GM20000 (cell line): ENCODE results near the gene RPL7A.
"Not testable (repeated sequence)": the region's sequence is repeated elsewhere in the genome, so short reads cannot be mapped to it uniquely, and the experiment has no call there.

Source experiments
- DNase-seq: peaks from one replicate; pipeline ENCODE4 v3.0.0; 2012; ENCODE audit warnings: low spot score
- TF ChIP-seq, protein P1 (sequence below): IDR thresholded peaks from 2 replicates; pipeline ENCODE4 v1.5.1; 2012; ENCODE audit warnings: mild to moderate bottlenecking, control low read depth; ENCODE audit errors: extremely low read depth, missing control alignments

The RPL7A gene

DNA sequence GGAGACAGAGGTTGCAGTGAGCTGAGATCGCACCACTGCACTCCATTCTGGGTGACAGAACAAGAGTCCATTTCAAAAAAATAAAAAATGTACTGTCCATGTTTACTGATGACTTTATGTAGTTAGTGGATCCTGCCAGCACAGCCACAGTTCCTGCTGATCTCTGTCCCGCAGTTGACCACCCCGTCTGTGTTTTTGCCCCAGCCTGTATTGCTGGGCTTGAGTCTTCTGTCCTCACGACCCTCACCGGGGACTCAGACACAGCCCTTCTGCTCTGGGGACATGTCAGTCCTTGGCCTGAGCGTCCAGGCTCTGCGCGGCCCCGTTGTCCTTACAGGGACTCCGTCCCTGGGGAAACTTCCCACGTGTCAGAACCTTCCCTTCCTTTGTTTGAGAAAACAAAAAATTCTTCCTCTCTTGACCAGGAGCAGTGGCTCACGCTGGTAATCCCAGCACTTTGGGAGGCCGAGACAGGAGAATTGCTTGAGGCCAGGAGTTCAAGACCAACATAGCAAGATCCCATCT, 26.5 kb upstream of the RPL7A start:
- DNase-seq: no peak
- TF ChIP-seq, protein P1, sequence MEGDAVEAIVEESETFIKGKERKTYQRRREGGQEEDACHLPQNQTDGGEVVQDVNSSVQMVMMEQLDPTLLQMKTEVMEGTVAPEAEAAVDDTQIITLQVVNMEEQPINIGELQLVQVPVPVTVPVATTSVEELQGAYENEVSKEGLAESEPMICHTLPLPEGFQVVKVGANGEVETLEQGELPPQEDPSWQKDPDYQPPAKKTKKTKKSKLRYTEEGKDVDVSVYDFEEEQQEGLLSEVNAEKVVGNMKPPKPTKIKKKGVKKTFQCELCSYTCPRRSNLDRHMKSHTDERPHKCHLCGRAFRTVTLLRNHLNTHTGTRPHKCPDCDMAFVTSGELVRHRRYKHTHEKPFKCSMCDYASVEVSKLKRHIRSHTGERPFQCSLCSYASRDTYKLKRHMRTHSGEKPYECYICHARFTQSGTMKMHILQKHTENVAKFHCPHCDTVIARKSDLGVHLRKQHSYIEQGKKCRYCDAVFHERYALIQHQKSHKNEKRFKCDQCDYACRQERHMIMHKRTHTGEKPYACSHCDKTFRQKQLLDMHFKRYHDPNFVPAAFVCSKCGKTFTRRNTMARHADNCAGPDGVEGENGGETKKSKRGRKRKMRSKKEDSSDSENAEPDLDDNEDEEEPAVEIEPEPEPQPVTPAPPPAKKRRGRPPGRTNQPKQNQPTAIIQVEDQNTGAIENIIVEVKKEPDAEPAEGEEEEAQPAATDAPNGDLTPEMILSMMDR: no peak

DNA sequence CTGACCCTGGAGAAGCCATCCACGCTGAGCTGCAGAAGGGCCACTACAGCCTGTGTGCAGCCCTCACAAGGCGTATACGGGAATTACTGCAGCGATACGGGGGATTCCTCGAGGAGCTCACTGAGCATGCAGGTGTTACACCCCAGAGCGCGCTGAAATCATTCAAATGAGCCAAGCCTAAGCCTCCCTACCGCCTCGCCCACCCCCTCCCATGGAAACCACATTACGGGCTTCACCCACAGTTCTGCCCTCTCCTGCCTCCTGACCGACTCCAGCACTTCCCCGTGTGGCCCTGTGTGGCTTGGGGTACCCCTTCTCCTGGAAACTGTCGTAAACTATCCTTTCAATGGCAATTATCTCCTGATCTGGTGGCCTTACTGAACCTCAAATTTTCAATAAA, 25.3 kb upstream of the RPL7A start:
- DNase-seq: no peak
- TF ChIP-seq, protein P1: no peak

DNA sequence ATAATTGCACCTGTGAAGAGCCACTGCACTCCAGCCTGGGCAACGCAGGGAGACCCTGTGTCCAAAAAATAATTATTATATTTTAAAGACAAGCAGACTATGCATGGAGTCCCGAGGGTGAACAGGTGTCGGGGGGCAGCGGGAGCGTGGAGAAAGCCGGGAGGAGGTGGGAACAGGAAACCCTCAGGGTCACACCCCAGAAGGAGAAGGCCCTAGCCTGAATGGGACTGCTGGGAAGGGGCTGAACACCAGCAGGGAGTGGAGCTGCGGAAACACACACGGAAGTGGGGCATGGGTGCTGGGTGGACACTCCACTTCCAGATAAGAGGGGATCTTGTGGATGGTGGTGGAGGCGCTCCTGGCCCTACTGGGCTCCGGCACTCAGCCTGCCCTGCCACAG, 24.8 kb upstream of the RPL7A start:
- TF ChIP-seq, protein P1: no peak
- no peak for DNase-seq

DNA sequence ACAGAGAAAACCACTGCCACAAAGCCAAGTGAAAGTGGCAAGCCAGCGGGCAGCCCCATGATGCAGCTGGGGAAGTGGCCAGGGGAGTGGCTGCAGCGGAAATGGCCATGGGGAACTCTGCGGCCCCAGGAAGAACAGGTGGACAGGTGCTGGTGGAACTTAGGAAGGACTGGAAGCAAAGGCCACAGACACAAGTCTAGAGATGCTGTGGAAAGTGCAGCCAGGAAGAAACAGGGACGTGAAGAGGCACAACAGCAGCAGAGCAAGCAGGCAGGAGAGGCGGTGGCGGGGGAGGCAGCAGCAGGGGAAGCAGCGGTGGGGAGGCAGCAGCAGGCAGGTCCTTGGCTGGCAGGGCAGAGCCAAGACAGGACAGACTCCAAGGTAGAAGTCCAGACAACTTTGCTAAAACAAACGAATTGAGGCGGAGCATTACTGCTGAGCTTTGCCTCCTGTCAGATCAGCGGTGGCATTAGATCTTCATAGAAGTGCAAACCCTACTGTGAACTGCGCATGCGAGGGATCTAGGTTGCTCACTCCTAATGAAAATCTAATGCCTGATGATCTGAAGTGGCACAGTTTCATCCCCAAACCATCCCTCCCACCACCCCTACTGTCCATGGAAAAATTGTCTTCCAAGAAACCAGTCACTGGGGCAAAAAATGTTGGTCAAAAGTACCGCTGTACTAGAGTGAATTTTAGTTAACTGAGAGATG, 23.9 kb upstream of the RPL7A start:
- TF ChIP-seq, protein P1: no peak
- DNase-seq: no peak

DNA sequence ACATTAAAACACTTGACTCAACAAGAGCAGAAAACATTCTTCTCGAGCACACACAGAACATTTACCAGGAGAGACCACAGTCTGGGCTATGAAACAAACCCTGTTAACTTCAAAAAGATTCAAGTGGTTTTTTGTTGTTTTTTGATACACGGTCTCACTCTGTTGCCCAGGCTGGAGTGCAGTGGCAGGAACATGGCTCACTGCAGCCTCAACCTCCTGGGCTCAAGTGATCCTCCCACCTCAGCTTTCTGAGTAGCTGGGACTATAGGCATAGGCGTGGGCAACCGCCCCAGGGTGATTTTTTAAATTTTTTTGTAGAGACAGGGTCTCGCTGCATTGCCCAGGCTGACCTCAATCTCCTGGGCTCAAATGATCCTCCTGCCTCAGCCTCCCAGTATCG, 21.0 kb upstream of the RPL7A start:
- DNase-seq: not testable (repeated sequence)

DNA sequence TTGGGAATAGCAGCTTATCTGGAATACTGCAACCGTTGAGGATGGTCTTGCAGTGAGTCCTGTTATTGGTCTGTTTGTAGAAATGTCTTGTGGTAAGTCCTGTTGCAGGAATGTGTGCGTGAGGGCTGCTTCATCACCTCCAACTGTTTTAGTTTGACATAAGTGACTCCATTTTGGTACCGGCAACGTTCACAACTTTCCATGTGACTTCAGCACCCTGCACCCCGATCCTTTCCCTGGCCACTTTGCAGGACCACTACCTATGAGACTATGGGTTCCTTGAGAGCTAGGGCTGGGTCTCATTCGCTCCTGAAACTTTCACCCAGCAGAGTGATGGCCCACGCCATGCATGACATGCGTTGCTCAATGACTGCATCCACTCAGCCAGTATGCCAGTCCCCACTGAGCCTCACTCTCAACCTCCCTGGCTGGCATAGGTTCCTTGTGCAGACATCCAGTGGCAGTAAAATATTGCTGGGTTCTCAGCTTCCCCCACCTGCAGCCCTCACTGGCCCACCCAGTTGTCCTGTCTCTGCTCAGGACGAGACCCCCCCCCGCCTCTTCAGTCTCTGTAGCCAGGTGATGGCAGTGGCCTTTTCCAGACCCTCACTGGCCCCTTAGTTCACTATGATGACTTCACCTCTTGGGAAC, 20.1 kb upstream of the RPL7A start:
- no peak for DNase-seq
- TF ChIP-seq, protein P1: no peak

DNA sequence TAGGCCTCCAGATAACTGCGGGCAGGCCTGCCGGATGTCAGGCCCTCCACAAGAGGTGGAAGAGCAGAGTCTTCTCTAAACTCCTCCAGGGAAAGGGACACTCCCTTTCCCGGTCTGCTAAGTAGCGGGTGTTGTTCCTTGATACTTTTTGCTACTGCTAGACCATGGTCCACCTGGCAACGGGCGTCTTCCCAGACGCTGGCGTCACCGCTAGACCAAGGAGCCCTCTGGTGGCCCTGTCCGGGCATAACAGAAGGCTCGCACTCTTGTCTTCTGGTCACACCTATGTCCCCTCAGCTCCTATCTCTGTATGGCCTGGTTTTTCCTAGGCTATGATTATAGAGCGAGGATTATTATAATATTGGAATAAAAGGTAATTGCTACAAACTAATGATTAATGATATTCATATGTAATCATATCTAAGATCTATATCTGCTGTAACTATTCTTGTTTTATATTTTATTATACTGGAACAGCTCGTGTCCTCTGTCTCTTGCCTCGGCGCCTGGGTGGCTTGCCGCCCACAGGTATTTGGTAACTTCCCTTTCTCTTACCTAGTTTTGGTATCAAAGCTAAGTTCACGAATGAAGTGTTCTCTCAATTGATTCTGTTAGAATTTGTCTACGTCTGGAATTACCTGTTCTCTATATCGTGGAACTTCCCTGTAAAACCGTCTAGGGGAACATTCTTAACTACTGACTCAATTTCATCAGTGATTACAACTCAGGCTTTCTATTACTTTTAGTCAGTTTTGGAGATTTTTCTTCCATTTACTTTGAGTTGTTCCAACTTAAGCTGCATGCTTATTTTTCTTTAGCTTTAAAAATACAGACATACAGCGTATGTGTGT, 18.5 kb upstream of the RPL7A start:
- TF ChIP-seq, protein P1: peak; percentile 12

More for the DNA sequence above, 18.5 kb upstream of the RPL7A start:
- not testable (repeated sequence) for DNase-seq
